ENCODE data around the gene MUS81.

The MUS81 gene

DNA sequence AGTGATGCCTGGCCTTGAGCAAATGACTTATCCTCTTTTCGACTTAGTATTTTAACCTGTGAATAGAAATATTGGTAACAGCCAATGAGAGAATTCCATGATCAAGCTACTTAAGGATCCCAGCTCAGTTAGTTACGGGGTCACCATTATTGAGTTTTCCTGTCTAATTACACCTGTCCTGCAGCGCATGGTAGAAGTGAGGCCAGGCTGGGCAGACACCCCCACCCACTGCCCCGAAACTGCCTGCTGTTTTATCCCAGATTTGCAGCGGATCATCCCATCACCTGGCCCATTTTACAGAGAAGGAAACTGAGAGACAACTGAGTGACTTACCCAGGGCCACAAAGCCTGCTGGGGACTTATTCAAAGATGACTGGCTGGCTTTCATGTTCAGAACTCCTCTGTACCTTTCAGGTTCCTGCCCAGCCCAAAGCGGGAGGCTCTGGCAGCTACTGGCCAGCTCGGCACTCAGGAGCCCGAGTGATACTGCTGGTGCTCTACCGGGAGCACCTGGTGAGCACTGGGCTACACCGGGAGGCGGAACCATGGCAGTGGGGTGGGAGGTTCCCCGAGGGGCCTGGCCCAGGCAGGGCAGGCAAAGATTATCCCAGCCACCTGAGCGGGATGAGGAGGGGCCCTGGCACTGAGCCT is 1.4 kb downstream of the MUS81 start:
- no peak for DNase-seq

DNA sequence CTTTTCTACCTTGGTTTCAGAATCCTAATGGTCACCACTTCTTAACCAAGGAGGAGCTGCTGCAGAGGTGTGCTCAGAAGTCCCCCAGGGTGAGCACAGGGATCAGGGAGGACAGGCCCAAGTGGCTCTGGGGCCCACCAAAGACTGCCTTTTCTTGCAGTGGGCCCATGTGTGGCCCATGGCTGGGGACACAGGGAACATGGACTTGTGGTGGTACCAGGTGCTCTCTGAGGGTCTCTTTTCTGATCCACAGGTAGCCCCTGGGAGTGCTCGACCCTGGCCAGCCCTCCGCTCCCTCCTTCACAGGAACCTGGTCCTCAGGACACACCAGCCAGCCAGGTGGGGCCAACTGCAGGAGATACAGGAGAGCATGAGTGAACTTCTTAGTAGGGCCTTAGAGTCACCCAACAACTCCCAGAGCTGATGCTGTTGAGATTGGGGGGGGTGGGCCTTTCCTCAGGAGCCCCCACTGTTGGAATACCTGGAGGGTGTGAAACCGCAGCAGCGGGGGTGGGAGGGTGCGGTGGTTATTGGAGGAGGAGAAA is 2.0 kb downstream of the MUS81 start:
- no peak for DNase-seq

DNA sequence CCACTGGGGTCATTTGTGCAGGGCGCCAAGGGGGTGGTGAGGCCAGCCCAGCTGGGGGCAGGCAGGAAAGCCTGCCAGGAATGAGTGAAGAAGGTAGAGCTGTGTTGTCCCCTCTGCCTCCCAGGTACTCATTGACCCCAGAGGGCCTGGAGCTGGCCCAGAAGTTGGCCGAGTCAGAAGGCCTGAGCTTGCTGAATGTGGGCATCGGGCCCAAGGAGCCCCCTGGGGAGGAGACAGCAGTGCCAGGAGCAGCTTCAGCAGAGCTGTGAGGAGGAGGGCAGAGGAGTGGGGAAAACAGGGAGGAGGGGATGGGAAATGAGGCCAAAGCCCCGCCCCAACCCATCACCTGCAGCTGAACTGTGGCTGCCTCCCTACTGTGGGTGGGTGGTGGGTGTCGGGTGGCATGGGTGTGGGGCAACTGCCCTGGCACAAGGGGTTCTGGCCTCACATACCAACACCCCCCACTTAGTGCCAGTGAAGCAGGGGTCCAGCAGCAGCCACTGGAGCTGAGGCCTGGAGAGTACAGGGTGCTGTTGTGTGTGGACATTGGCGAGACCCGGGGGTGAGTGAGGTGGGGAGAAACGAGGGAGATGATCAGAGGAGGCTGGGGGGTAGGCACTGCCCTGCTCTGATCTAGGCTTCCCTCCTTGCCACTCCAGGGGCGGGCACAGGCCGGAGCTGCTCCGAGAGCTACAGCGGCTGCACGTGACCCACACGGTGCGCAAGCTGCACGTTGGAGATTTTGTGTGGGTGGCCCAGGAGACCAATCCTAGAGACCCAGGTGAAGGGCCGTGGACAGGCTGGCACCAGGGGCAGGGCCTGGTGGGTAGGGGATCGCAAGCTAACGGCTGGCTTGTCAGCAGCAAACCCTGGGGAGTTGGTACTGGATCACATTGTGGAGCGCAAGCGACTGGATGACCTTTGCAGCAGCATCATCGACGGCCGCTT is 3.0 kb downstream of the MUS81 start:
- peak; percentile 0 for DNase-seq

DNA sequence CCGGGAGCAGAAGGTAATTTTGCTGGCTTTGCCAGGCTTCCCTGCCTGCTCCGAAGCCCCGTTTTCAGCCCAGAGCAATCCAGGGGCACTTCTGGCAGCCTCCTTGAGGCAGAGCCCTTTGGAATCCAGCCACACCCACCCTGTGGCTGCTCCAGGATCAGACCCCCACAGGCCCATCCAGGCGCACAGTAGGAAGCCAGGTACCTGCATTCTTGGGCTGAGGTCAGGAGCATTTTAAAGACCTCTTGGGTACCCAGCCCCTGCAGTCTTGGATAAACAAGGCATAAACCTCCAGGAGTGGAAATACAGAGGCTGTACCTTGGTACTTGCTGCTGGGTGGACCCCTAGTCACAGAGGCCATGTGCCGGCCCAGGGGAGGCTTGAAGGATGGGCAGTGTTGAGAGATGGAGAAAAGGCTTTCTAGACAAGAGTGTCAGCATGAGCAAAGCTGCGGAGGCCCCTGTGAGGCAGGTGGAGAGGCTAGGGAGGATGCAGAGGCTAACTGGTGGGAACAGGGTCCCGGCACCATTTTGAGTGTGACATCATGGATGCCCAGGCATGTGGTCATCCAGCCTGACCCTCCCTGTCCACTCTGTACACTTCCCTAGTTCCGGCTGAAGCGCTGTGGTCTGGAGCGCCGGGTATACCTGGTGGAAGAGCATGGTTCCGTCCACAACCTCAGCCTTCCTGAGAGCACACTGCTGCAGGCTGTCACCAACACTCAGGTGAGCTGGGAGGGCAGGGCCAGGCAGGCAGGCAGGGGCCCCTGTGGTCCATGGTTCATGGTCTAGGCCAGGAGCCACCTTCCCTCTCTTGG is 3.9 kb downstream of the MUS81 start:
- no peak for DNase-seq

DNA sequence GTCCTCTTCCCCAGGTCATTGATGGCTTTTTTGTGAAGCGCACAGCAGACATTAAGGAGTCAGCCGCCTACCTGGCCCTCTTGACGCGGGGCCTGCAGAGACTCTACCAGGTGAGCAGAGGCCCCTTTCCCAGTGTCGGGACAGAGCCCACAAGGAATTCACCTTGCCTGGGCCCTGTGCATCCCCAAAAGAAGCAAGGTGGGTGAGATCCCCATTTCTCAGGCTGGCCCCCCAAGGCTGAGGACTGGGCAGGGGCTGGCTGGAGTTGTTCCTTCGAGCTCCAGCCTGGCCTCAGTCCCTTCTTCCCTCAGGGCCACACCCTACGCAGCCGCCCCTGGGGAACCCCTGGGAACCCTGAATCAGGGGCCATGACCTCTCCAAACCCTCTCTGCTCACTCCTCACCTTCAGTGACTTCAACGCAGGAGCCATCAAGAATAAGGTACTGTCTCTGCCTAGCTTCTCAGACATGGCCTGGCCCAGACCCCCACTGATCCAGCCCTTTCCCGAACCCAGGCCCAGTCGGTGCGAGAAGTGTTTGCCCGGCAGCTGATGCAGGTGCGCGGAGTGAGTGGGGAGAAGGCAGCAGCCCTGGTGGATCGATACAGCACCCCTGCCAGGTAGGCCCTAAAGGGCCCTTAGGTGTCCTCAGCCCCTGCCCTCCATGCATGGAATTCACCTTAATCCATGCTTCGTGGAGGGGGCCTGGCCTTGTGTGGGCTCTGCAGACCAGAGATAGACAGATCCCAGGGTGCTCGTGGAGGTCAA is 4.7 kb downstream of the MUS81 start:
- DNase-seq = no peak

DNA sequence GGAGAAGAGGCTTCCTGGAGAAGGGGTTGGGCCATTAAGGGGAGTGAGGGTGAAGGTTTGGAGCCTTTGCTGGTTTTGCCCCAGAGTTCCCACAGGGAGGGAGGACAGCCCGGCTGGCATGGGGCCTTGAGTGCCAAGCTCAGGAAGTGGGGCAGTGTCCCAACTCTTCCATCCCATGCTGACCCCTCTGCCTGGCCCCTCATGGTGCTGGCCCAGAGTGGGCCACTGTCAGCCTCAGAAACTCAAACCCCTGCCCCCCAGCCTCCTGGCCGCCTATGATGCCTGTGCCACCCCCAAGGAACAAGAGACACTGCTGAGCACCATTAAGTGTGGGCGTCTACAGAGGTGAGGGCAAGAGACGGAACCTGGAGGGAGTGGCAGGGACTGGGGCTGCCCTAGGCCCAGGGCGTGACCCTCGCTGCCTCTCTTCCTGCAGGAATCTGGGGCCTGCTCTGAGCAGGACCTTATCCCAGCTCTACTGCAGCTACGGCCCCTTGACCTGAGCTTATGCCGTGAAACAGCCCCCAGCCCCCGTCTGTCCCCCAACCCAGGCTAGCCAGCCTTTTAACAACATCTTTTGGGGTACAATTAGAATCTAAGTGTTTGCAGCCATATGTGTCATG is 5.4 kb downstream of the MUS81 start:
- DNase-seq = no peak

DNA sequence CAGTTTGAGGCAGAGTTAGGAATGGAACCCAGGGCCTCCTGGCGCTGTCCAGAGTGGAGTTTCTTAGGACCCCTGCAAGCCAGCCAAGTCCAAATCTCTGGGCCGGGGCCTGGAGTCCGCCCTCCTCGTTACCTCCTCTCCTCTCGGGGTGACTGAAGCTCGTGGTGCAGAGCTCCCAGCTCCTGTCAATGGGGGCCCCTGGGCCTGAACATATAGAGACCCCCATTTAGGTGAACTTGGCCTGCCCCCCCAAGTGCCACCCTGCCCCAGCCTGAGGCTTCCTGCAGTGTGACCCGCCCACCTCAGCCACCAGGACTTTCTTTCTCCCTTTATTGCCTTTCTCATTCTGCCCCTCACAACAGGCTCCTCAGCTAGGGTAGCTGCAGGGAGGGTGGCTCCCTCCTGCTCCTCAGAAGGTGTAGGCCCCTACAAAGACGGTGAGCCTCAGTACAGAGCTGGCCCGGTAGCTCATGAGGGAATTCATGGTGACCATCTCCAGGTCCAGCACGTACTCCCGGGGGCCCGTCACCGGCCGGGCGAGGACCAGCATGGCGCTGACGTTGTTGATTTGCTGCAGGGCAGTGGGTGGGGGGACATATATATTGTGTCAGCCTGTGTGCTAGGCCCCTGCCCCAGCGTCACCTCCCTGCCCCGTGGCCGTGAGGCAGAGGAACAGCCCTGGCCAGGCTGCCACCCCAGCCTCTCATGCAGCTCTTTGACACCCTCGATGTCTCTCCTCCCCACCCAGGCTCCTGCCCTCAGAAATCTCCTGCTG is 6.5 kb downstream of the MUS81 start:
- no peak for DNase-seq

DNA sequence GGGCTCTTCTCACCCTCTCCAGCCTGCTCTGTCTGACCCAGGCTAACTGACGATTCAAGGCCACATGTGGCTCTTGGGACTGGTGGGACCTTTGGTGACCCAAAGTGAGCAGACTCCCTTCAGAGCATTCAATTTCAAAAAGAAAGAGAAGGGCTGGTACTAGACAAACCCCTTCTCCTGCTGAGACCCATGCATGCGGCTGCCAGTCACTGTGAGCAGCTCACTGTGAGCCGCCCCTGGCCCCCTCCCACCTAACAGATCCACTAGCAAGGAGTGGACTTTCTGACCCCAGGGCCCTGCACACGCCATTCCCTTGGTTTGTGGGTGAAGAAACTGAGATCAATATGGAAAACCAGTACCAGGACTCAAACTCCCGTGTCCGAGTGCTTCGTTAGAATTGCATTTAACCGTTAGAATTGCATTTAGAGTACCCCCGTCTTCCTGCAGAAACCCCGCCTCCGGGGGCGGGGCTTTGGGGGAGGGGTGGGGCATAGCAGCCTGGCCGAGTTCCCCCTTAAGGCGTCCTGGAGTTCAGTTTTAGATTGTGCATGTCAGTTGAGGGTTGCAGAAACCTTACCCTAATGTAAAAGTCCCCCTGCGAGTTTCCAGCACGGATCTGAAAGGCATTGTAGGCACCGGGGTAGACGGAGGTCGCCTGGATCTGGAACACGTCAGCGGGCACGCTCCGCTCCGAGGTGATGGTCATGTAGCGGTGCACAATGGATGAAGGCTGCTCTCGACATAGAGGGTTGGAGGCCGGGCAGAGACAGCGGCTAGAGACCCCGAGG is 7.2 kb downstream of the MUS81 start:
- DNase-seq = no peak

DNA sequence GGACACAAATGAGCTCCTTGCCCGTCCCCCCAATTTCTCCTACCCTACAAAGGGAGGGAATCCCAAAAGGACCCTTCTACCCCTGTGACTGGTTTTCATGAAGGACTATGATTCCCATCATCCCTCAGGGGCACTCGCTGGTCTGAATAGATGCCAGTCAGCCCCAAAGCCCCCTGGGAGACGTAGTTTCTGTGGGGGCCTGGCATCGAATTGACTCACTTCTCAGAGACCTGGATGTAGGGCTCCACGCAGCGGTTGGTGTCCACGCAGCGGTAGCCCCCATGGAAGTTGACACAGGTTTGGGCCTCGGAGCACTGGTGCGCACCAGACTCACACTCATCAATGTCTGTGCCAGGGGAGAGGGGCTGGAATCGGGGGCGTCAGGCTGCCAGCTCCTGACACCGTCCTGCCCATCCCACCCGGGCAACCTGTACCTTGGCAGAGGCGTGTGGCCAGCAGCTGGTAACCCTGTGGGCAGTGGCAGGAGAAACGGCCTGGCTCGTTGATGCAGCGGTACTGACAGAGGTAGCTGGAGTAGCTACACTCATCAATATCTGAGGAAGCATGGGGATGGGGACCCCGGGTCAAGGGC is 7.9 kb downstream of the MUS81 start:
- DNase-seq = no peak

DNA sequence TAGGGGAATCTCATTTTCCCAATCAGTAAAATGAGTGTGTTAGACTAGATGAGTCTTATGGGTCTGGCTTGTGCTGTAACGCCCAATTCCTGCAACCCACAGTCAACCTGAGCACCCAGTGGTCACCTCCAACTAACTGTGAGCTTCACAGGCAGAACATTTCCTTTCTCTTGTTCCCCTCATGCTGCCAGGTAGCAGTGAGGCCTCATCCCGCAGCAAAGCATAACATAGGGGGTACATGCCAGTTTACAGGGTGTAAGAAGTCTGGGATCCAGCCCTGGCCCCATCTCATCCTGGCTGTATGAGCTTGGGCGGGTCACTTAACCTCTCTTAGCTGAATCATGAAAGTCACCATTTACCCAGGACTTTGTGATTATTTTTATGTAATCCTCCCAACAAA is 8.7 kb downstream of the MUS81 start:
- DNase-seq = no peak

DNA sequence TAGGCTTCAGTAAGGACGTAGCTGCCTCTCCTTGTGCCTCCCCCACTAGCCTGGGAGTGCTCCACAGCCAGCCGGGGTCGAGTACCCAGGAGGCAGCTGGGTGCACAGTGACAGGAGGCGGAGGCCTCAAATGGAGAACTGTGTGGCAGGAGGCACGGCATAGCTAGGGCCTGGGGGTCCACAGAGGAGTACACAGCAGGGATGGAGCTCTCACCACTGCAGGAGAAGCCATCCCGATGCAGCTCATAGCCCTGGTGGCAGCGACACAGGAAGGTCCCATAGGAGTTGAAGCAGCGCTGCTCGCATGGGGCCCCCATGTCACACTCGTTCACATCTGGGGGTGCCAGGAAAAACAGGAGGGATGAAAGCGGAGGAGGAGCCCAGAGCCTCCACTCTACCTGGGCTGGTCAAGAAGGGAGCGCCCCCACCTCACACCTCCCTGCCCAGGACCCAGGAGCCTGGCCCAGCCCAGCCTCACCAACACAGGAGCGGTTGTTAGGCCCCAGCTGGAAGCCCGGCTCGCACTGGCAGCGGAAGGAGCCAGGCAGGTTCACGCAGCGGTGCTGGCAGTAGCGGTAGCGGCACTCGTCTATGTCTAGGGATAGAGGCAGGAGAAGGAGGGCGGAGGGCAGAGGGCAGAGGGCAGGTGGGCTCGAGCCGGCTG is 9.5 kb downstream of the MUS81 start:
- DNase-seq = no peak

DNA sequence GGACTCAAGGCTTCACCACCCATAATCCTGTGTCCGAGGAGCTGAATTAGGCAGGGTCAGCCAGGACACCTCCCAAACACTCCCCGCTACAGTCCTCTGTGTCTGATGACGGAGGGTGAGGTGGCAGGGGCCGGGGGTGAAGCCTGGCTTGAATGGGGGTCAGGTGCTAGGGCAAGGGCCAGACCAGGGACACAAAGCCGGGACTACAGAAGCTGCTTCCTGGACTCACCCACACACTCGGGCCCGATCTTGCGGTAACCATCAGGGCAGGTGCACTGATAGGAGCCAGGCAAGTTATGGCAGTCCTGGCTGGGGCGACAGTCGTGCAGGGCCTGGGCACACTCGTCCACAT is 10.1 kb downstream of the MUS81 start:
- no peak for DNase-seq

DNA sequence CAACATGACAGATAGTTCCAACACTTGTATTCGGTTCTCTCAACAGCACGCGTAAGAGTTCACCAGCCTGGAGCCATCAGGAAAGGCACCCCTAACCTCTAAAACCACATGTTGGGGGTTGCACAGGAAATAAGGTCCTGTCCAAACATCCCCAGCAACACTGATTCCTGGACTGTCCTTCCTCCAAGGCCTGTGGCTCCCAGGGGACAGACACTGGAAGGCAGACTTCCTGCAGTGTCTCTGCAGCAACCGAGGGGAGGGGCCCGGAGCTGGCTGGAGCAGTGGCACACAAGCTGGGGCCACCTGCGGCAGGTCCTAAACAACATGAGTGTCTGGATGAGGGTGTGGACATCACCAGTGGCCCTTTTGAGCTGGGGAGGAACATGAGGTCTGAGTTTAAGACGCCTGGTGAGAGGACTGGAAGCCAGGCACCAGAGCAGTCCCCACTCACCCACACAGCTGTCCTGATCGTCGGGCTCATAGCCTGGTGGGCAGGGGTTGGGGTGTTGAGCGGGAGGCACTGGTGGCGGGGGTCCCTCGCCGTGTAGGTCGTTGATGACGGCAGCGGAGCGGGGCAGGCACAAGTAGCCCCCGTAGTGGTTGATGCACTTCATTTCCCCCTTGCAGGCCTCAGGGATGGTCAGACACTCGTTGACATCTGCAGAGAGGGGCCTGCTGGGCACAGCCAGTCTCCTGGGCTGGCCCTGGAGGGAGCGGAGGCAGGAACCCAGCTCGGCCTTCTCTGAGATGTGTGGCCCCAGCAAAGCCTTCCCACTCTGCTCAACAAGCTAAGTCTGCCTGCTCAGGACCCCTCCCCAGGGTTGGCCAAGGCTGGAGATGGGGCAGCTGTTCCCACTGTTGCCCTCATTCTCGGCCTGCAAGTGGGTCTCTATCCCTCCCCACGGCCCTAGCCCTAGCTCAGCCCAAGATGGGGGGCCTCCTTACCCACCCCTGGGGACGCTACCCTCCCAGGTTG is 10.8 kb downstream of the MUS81 start:
- no peak for DNase-seq

DNA sequence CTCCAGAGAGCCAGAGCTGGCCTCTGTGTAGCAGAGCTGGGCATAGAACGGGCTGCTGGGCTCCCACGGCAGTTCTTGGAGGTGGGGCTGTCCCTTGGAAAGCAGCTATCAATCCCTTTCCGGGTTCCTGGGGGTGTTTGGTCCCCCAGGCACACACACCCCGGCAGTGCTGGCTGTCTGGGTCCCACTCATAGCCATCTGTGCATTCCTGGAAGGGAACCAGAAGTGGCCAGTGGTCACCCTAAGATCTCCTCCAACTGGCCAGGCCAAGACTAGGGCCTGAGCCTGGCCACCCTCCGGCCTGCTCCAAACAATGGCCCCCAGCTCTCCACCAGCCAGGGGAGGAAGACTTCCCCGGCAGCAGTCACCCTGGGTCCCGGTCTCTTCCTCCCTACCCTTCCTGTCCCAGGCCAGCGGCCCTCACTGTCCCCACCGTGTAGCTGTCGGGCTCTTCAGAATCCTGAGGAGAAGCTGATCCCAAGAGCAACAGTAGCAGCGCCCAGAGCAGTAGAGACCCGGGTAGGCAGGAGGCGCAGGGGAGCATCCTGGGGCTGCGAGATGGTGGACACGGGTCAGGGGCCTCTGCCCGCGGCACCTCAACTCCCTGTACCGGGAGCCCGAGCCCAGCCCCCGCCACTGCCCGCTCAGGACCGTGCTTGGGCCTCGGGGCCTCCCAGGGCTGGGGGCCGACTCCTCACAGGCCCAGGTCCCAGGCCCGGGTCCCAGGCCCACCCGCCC is 11.7 kb downstream of the MUS81 start:
- no peak for DNase-seq

DNA sequence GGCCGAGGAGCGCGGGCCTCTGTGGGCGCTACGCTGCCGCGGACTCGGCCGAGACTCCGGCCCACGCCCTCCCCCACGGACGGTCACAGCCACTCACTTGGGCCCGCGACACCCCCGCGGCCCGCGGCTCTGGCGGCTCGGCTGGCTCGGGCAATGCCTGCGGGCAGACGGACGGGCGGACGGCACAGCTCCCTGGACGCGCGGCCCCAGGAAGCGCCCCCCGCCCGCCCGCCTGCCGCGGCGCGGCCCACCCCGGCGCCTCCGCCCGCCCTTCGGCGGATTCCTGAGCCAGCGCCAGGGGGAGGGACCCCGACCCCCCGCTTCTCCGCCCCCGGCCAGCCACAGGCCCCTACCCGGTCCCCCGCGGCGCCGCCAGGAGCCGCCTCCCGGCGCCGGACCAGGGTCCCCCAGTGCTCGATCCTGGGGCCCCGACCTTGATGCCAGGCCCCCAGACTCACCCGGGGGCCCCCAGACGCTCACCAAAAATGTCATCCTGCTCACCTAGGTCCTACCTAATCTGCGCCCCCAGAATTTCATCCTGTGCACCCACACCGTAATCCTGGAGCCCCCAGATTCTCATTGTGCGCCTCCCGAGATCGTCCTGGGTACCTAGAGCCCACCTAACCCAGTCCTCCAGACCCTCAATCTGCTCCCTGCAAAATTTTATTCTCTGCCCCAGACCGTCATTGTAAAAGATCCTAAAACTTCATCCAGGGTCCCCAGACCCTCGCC is 12.5 kb downstream of the MUS81 start, which contains the start of gene EFEMP2:
EFEMP2 (minus strand) TSS at position 215 of the 732 bp plus-strand sequence. CDS start 446 bp downstream, outside the sequence.
- DNase-seq = no peak
